ENCODE measurements around the gene GPR183. TPM values are rescaled to one million over a fixed set of nuclear protein-coding genes. Genes with fewer than 3 reads are reported as not detected.

The GPR183 gene
- total and polyA plus RNA-seq, 2 of the 8 experiments (the other 6 are each of a cell fraction or from before 2014, with no cell fraction given) = not detected

GRCh38 chr13:99353246-99353600 is 46.0 kb upstream of the GPR183 start:
- DNase-seq (ENCODE audit: low read depth in 1 of 2, low spot score in 2 of 2) = no peak
- CTCF ChIA-PET (ENCODE audit: partially characterized antibody) = interaction anchor here (0.9 to 3.3 kb wide), 10 partner anchors 13 to 259 kb away, joined by 3 to 20 read pairs (median 4); no protein-coding TSS in a partner anchor
- WGBS, 2 experiments (ENCODE audit: extremely low coverage in 1 of 2, insufficient coverage in 1 of 2, insufficient read length in 1 of 2, insufficient replicate concordance in 2 of 2, low coverage in 1 of 2, low lambda C conversion rate in 2 of 2, missing lambda C conversion rate in 1 of 2) = 87% methylated on average over 2 of the region's 2 CpGs; no CpG with 5 or more reads in 1 of the 2 experiments
- Histone ChIP-seq H3K18ac (ENCODE audit: extremely low read depth, low read length) (no peak overlapping the region), H3K9me3 (ENCODE audit: insufficient read depth in 2 of 2, low read depth in 1 of 2, low read length in 1 of 2) (no peaks in the 10 kb centered on the region), H3K14ac (ENCODE audit: insufficient read length) (no peak overlapping the region), H3K4me3 (ENCODE audit: extremely low read depth in 1 of 4, insufficient read depth in 2 of 4, low read depth in 3 of 4, low read length in 4 of 4) (no peak overlapping the region), H3K23me2 (ENCODE audit: low read depth, low read length) (no peaks in the 10 kb centered on the region), H2BK120ac (replicated peaks; ENCODE audit: low read depth, low read length) (no peak overlapping the region), H2AFZ (ENCODE audit: low read length) (no peak overlapping the region), H3K4ac (replicated peaks; ENCODE audit: insufficient read length, low read depth, low read length) (no peak overlapping the region), H2BK5ac (ENCODE audit: low read depth, low read length) (no peak overlapping the region), H4K20me1 (replicated peaks in 1 of 2; ENCODE audit: control insufficient read depth in 1 of 2, insufficient read depth in 2 of 2, low read length in 2 of 2) (peaks cover 0 to 3% of the 10 kb centered on the region in 2 experiments), H3K56ac (replicated peaks; ENCODE audit: insufficient read length, low read depth, low read length) (no peak overlapping the region), H4K91ac (replicated peaks; ENCODE audit: insufficient read length, low read length) (no peak overlapping the region), H3K23ac (ENCODE audit: insufficient read length) (no peak overlapping the region), H3K27ac (ENCODE audit: low read depth, low read length) (no peak overlapping the region), H4K8ac (ENCODE audit: extremely low read depth, insufficient read depth, low read length) (no peak overlapping the region), H3K36me3 (ENCODE audit: control insufficient read depth in 2 of 4, insufficient read depth in 4 of 4, low read length in 3 of 4) (peaks cover 3 to 12% (median 6%) of the 10 kb centered on the region in 4 experiments; a peak in 4 of 8 replicates), H3K79me1 (ENCODE audit: low read depth, low read length) (peaks cover 2% of the 10 kb centered on the region; the same call in 1 of the 2 replicates), H3K4me1 (replicated peaks in 1 of 4; ENCODE audit: control insufficient read depth in 3 of 4, insufficient read depth in 4 of 4, low read length in 3 of 4) (no peaks in the 10 kb centered on the region), H2AK5ac (ENCODE audit: low read depth, low read length) (no peak overlapping the region), H3K27me3 (replicated peaks in 1 of 4; ENCODE audit: control insufficient read depth in 3 of 4, extremely low read depth in 1 of 4, insufficient read depth in 3 of 4, low read length in 3 of 4) (no peaks in the 10 kb centered on the region), H3K9ac (replicated peaks in 1 of 4; ENCODE audit: extremely low read depth in 1 of 4, low read depth in 3 of 4, low read length in 3 of 4) (no peak overlapping the region), H3K79me2 (ENCODE audit: control insufficient read depth in 1 of 2, insufficient read depth in 2 of 2, low read length in 2 of 2) (no peaks in the 10 kb centered on the region), H2BK15ac (ENCODE audit: low read length) (no peak overlapping the region), H2BK20ac (ENCODE audit: low read length) (no peak overlapping the region), H4K5ac (ENCODE audit: insufficient read length, low read depth, low read length) (no peak overlapping the region), H3K4me2 (ENCODE audit: insufficient read depth in 1 of 2, low read depth in 2 of 2, low read length in 2 of 2) (no peak overlapping the region), H2BK12ac (ENCODE audit: low read depth, low read length) (no peak overlapping the region)
- POLR2A ChIA-PET (ENCODE audit: partially characterized antibody) = interaction anchor here (1.1 to 1.5 kb wide), 2 partner anchors 10 to 154 kb away, joined by 3 to 6 read pairs; no protein-coding TSS in a partner anchor
- no peak for FAIRE-seq
